Ovary (tissue), 3 donors: ENCODE measurements around the gene CPVL.

Experiments used
- CTCF ChIP-seq, 3 donors: fragments of 450-650 bp in 2 of 3; fragments of 200-600 bp in 1 of 3; IDR thresholded peaks; one replicate each; pipeline versions ENCODE4 v1.5.1 to v1.8.0; 2016 to 2022; ENCODE audit warnings: antibody characterized with exemption in 3 of 3, mild to moderate bottlenecking in 1 of 3
- POLR2A ChIP-seq: fragments of 450-650 bp; IDR thresholded peaks from one replicate; pipeline ENCODE4 v1.6.1; 2017; ENCODE audit warnings: antibody characterized with exemption, mild to moderate bottlenecking, moderate library complexity
- donor health status: DM: no; HTN: no; CAD: no.

DNA sequence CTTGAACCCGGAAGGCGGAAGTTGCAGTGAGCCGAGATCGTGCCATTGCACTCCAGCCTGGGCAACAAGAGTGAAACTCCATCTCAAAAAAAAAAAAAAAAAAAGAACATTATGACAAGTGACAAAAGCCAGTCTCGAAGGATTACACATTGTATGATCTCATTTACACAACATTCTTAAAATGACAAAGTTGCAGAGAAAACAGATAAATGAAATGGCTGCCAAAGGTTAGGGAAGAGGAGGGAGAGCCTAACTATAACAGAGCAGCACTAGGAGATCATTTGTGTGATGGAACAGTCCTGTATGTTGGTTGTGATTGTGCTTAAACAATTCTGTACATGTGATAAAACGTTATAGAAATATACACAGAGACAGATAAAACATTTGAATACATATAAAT lies 16.2 kb upstream of the CPVL start:
- TF ChIP-seq POLR2A = no peak
- no peak for TF ChIP-seq CTCF (IDR thresholded peaks at IDR 0.05)
